Tibial nerve (tissue), 4 donors: ENCODE data around the gene GPC4. TPM values are rescaled to one million over a fixed set of nuclear protein-coding genes. Genes with fewer than 3 reads are reported as not detected.

ENCODE experiments used
- DNase-seq, 2 donors: peaks; one replicate each; pipeline ENCODE4 v3.0.0-alpha.2; 2019; ENCODE audit warnings: low spot score in 2 of 2
- H3K27ac ChIP-seq, 4 donors: fragments of 200-600 bp; sonication (generic) in 3 of 4; one replicate each; pipeline ENCODE4 v1.5.1; 2017 to 2019; ENCODE audit warnings: mild to moderate bottlenecking in 1 of 4
- H3K27me3 ChIP-seq, 2 donors: fragments of 200-600 bp; sonication (generic) in 1 of 2; one replicate each; pipeline versions ENCODE4 v1.5.1 to v1.6.0; 2017 to 2019
- H3K36me3 ChIP-seq, 3 donors: fragments of 200-600 bp; sonication (generic); one replicate each; pipeline ENCODE4 v1.5.1; 2018 to 2019
- H3K4me1 ChIP-seq, 4 donors: fragments of 200-600 bp; sonication (generic) in 3 of 4; one replicate each; pipeline ENCODE4 v1.5.1; 2017 to 2019
- H3K4me3 ChIP-seq, 4 donors: fragments of 200-600 bp; sonication (generic) in 3 of 4; one replicate each; pipeline ENCODE4 v1.5.1; 2017 to 2019; ENCODE audit warnings: mild to moderate bottlenecking in 1 of 4, moderate library complexity in 1 of 4
- H3K9me3 ChIP-seq, 4 donors: fragments of 200-600 bp; sonication (generic) in 3 of 4; one replicate each; pipeline ENCODE4 v1.5.1; 2017 to 2019
- EP300 ChIP-seq, 2 donors: sonication (generic); formaldehyde crosslinking; IDR thresholded peaks; one replicate each; pipeline ENCODE4 v1.6.1; 2017; ENCODE audit warnings: antibody characterized with exemption in 2 of 2, mild to moderate bottlenecking in 1 of 2
- POLR2A ChIP-seq, 2 donors: fragments of 450-650 bp; IDR thresholded peaks; one replicate each; pipeline ENCODE4 v1.6.1; 2017; ENCODE audit warnings: antibody characterized with exemption in 2 of 2, mild to moderate bottlenecking in 2 of 2, moderate library complexity in 2 of 2
- WGBS, 2 donors: methylation state at CpG; one replicate each; pipeline ENCODE4 v1.1.5; 2018; 5-methylcytosine and 5-hydroxymethylcytosine counted together
- total RNA-seq, 4 donors: library from RNA; depleted of rRNA; stranded (reverse); fragments of >200 nt; gene quantifications; one replicate each; pipeline ENCODE4 v1.1.0, GENCODE V29; 2016
- TF ChIP-seq, protein P1 (sequence below), 5 experiments: fragments of 200-600 bp in 3 of 5; fragments of 450-650 bp in 2 of 5; sonication (generic) in 3 of 5; IDR thresholded peaks; one replicate each; pipeline ENCODE4 v1.5.1; 2016 to 2019; ENCODE audit warnings: antibody characterized with exemption in 5 of 5, mild to moderate bottlenecking in 3 of 5, moderate library complexity in 2 of 5

Gene GPC4
- total RNA-seq, 4 donors from 2014 or later: 13.2 to 29.1 (median 25.5) TPM

DNA sequence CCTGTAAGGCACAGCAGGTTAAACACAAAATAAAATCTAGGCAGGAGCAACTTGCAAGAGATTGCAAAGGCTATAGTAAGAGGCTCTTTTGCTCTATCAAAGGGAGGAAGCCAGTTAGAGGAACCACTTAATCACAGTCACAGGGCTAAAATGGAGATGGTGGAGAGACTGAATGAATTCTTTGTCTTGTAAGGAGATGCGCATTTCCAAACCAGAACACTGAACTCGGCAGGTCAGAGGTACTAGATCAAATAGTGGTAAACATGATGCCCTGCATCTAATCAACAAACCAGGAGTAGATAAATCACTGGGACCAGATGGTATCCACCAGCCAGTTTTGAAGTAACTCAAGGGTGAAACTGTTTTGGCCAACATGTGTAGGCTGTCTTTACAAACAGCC is 55.8 kb downstream of the GPC4 start:
- no peak overlapping the region for H3K4me3 ChIP-seq
- H3K9me3 ChIP-seq: no peaks in the 10 kb centered on the region
- peaks cover 0 to 12% of the 10 kb centered on the region in 2 donors for H3K27me3 ChIP-seq
- TF ChIP-seq POLR2A (IDR thresholded peaks at IDR 0.05) (no peak), EP300 (IDR thresholded peaks at IDR 0.05) (no peak)
- TF ChIP-seq, protein P1, sequence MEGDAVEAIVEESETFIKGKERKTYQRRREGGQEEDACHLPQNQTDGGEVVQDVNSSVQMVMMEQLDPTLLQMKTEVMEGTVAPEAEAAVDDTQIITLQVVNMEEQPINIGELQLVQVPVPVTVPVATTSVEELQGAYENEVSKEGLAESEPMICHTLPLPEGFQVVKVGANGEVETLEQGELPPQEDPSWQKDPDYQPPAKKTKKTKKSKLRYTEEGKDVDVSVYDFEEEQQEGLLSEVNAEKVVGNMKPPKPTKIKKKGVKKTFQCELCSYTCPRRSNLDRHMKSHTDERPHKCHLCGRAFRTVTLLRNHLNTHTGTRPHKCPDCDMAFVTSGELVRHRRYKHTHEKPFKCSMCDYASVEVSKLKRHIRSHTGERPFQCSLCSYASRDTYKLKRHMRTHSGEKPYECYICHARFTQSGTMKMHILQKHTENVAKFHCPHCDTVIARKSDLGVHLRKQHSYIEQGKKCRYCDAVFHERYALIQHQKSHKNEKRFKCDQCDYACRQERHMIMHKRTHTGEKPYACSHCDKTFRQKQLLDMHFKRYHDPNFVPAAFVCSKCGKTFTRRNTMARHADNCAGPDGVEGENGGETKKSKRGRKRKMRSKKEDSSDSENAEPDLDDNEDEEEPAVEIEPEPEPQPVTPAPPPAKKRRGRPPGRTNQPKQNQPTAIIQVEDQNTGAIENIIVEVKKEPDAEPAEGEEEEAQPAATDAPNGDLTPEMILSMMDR (IDR thresholded peaks at IDR 0.05): no peak
- WGBS, 2 donors: 65 to 69% methylated on average over 2 of the region's 2 CpGs
- H3K36me3 ChIP-seq: no peaks in the 10 kb centered on the region
- peak overlapping the region in 2 of 4 donors; percentile 37 to 51 for H3K27ac ChIP-seq
- peaks cover 0 to 6% (median 0%) of the 10 kb centered on the region in 4 donors for H3K4me1 ChIP-seq
- DNase-seq: no peak

DNA sequence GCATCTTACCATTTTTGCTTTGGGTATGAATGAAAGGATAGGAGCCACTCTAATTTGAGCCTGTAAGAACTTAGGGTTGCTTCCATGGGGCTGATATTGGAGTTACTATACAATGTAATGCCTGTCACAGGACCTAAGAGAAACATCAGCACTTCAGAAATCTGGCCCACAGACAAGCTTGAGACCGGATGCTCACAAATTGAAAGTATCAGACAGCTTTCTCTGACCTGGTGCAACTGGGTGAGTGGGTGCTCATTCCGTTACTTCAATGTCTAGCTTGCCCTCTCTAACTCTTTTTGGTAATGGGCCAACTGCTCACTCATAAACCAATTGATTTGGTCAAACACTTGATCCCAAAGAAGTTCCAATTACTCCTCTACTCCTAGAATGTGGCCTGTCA is 62.1 kb downstream of the GPC4 start:
- WGBS, 2 donors: 67 to 73% methylated on average over 2 of the region's 2 CpGs
- no peak for DNase-seq
- H3K4me1 ChIP-seq: peaks cover 0 to 6% (median 0%) of the 10 kb centered on the region in 4 donors
- TF ChIP-seq, protein P1 (IDR thresholded peaks at IDR 0.05): no peak
- TF ChIP-seq EP300 (IDR thresholded peaks at IDR 0.05): no peak
- no peak for TF ChIP-seq POLR2A (IDR thresholded peaks at IDR 0.05)
- peaks cover 0 to 17% of the 10 kb centered on the region in 2 donors for H3K27me3 ChIP-seq
- H3K4me3 ChIP-seq: no peak overlapping the region
- H3K36me3 ChIP-seq: no peaks in the 10 kb centered on the region
- no peaks in the 10 kb centered on the region for H3K9me3 ChIP-seq
- H3K27ac ChIP-seq: no peak overlapping the region

DNA sequence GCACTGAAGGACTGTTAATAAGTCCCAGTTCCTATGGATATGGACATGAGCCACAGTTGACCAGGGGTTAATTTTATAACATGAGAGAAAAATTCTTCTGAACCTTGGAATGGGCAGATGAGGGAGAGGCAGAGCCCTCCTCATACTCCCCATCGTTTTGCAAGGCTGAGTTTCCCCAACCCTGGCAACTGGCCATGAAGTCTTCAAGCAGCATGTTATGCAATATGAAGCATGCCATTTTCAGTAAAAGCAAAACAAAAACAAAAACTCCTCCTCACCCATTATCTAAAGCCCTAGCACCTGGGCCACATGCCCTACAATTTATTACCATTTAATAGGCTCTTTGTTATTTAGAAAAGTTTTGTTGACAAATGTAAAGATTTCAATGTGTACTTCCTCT is 64.5 kb downstream of the GPC4 start:
- Histone ChIP-seq H3K4me1 (peaks cover 0 to 6% (median 0%) of the 10 kb centered on the region in 4 donors), H3K4me3 (no peak overlapping the region), H3K27ac (no peak overlapping the region), H3K9me3 (no peaks in the 10 kb centered on the region), H3K36me3 (no peaks in the 10 kb centered on the region), H3K27me3 (peaks cover 0 to 11% of the 10 kb centered on the region in 2 donors)
- whole genome bisulfite sequencing, 2 donors: 0 to 9% methylated on average over 1 of the region's 1 CpG
- peak; percentile 18 to 50 for DNase-seq
- TF ChIP-seq POLR2A (IDR thresholded peaks at IDR 0.05) (no peak), EP300 (IDR thresholded peaks at IDR 0.05) (no peak)
- TF ChIP-seq, protein P1 (IDR thresholded peaks at IDR 0.05): no peak

DNA sequence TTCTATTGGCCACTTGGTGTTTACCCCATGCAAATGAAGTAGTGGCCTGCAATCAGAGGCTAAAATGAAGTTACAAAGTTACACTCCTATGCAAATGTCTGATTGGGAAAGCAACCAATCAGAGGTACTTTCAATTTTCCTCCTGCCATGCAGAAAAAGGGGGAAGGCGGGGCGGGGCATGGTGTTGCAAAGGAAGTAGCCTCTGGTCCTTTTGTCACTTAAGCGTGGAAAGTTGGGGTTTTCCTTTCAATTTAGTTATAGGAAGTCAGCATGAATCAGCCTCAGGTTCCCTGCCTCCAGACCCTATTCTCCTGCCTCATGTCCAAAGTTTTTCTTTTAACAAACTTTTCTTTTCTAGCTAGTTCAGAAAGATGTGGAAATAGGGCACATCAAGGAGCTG is 69.3 kb downstream of the GPC4 start:
- no peak for DNase-seq
- no peaks in the 10 kb centered on the region for H3K4me1 ChIP-seq
- 77 to 93% methylated on average over 3 of the region's 3 CpGs for WGBS, 2 donors
- H3K27me3 ChIP-seq: no peaks in the 10 kb centered on the region
- no peak overlapping the region for H3K27ac ChIP-seq
- no peaks in the 10 kb centered on the region for H3K36me3 ChIP-seq
- TF ChIP-seq, protein P1 (IDR thresholded peaks at IDR 0.05): no peak
- TF ChIP-seq POLR2A (IDR thresholded peaks at IDR 0.05) (no peak), EP300 (IDR thresholded peaks at IDR 0.05) (no peak)
- H3K9me3 ChIP-seq: no peaks in the 10 kb centered on the region
- no peak overlapping the region for H3K4me3 ChIP-seq

DNA sequence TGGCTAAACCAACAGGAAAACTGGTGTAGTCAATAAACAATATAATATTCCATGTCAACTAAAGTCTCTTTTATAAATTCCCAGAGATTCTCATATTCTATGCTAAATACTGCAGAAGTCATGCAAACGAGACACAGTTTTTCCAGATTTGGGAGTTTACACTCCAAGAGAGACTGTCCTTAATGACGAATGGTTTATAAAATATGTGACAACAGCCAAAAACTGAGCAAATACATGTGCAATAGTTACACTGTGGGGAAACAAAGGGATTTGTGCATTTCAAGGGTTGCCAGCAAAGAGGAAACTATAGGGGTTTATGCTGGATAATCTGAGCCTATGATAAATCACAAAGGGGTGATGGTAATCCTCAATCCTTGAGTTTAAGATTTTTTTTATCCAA is 75.7 kb downstream of the GPC4 start:
- WGBS, 2 donors: 31 to 44% methylated on average over 2 of the region's 2 CpGs
- TF ChIP-seq, protein P1 (IDR thresholded peaks at IDR 0.05): no peak
- TF ChIP-seq POLR2A (IDR thresholded peaks at IDR 0.05) (no peak), EP300 (IDR thresholded peaks at IDR 0.05) (no peak)
- Histone ChIP-seq H3K9me3 (no peaks in the 10 kb centered on the region), H3K27ac (no peak overlapping the region), H3K4me1 (no peaks in the 10 kb centered on the region), H3K36me3 (no peaks in the 10 kb centered on the region), H3K27me3 (peaks cover 0 to 3% of the 10 kb centered on the region in 2 donors), H3K4me3 (no peak overlapping the region)
- DNase-seq: no peak
